GM19099 (cell line): ENCODE measurements around the gene CFAP20DC.

Experiments
- POLR2A ChIP-seq: IDR thresholded peaks from 3 replicates; pipeline ENCODE4 v1.6.1; 2011; ENCODE audit warnings: low read depth; ENCODE audit not compliant: insufficient read length; ENCODE audit errors: extremely low read depth

The CFAP20DC gene

DNA sequence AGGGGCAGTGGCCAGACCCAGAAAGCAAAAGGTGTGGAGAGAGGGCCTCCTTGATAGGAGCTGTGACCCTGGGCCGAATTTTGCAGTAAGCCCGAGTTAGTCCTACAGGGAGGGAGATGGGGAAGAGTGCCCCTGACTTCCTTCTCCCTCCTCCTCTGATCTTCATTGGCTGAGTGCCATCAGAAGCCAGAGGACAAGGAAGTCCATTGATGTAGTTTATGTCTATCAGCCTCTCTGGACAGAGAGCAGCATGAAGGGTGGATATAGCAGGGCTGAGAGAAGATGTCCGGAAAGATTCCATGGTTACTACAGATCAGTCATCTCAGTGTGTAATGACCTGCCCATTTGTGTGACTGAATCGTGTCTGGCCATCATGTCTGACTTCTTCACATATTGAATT is 280.8 kb downstream of the CFAP20DC start:
- no peak for TF ChIP-seq POLR2A

DNA sequence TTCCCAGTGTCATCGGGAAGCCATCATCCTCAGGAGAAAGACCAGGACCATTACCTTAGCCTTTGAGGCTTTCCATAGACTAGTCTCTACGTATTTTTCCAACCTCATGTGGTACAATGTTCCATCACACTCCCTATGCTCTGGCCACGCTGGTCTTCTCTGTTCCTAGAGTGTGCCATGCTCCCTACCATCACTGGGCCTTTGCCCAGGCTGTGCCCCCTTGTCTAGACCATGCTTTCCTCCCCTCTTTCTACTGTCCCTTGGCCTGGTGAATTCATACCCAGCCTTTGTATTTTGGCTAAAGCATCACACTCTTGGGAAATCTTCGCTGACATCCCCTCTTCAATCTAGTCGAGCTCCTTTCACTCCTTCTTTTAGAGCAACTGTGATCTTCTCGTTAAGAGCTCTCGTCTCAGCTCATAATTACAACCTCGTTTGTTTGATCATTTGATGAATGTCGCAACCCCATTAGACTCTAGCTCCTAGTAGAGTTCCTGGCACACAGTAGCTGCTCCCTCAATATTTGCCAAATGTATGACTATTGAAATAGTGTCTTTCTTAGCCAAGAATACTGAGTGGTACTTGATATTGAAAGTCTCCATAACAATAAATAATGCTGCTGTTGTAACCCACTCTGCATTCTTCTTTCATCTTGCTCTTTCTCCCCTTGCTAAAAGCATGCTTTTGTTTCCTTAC is 283.1 kb downstream of the CFAP20DC start:
- no peak for TF ChIP-seq POLR2A

DNA sequence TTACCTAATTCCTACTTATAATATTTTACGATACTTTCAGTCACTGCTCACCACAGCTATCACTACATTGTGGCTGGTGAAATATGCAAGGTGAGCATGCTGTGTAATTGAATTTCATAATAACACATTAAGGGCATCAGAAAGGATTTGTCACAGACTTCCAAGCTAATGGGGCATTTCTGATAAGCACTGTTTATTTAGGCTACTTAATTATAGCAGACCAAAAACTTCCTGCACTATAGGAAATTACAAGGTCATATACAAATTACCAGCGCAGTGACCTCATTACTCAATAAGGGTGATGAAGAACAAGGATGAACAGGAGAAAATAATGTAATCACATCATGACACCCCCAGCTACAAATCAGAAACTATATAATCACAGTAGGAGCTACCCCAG is 294.7 kb downstream of the CFAP20DC start:
- TF ChIP-seq POLR2A: no peak

DNA sequence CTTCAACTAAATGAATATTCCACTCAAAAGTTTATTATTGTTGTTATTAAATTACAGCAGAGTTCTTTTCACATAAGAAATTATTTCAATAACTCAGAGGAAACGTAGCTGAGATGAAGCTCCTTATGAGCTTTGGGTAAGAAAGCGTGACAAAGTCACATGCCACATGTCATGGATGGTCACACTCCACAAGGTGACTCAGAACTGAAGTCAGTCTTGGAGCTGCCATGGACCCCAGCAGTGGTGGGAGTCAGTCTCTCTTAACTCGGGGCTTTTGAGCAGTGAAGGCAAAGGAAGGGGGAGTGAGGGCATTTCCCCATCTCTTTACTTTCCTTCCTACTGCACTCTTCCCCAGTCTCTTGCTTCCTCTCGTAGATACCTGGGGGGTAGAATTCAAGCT is 295.8 kb downstream of the CFAP20DC start:
- TF ChIP-seq POLR2A: no peak

- no peak for TF ChIP-seq POLR2A
Measured at GRCh38 chr3:58751882-58752567, 297.8 kb downstream of the CFAP20DC start.

GRCh38 chr3:58751235-58751634 is 298.6 kb downstream of the CFAP20DC start:
- no peak for TF ChIP-seq POLR2A

- no peak for TF ChIP-seq POLR2A
Measured at GRCh38 chr3:58749948-58750347, 299.9 kb downstream of the CFAP20DC start.

- no peak for TF ChIP-seq POLR2A
Measured at GRCh38 chr3:58748024-58748423, 301.8 kb downstream of the CFAP20DC start.

GRCh38 chr3:58746758-58747157 is 303.1 kb downstream of the CFAP20DC start:
- TF ChIP-seq POLR2A: no peak

DNA sequence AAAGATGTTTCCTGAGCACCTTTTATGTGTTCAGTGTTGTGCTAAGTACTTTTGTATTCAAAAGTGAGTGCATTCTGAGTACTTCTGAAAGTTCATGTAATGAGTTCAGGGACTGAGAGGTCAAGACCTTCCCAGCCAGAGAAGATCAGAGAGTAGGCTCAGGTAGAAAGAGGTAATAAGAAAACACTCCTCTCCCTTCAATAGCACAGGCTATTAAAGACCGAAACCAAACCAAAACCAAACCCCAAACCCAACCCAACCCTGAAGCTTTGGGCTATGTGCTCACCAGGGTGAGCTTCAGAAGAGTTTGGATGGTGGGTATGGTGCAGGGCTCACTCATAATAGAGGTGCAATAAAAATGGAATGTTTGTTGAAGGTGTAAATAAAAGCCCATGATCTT is 306.5 kb downstream of the CFAP20DC start:
- no peak for TF ChIP-seq POLR2A

DNA sequence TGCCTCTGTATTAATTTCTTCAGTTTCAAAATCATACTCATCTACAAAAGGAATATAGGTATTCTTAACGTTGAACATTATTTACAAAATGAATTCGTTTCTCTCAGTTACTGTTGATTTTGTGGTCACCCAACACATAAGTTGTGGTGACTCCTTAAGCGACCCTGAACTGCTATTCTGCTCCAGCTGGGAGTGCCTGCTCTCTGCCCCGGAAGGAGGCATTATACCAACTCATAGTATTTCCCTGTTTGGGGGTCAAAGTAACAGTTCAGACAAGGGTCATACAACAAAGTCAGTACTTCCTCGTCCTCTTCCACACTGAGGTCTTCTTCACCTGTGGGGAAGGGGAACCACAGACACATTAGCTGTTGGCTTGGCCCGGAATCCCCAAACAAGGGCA is 307.6 kb downstream of the CFAP20DC start:
- no peak for TF ChIP-seq POLR2A

DNA sequence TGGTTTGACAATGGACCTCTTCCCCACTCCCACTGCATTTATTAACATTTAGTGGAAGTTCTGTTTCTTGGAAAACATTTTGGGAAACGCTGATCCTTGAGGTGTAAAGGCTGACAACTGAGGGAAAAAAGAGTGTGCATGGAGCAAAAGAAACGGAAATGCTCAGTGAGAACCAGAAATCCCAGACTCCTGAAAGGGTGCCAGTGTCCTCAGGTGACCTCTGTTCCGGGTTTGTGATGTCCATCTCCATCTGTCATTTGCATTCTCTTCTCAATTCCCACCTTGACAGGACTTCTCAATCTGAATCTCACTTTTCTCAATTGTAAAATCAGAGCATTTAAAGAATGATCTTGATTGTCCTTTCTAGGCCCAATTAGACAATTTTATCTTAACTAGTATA is 312.2 kb downstream of the CFAP20DC start:
- TF ChIP-seq POLR2A: no peak

DNA sequence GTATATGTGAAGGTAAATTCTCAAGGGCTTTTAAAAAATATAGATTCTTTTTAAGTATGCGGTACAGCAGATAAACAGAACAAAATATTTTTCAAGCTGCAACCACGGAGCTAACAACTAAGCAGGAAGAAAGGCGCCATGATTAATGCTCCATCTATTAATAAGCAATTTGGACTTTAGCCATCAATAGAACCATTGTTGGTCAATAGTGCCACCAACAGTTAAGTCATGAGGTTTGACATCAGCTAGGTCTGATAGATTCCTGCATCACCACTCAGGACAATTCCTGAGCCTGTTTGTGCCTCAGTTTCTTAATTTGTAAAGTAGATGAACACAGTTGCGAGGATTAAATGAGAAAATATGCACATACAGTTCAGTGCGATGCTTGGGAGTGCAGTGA is 318.2 kb downstream of the CFAP20DC start:
- TF ChIP-seq POLR2A: no peak

GRCh38 chr3:58728723-58729122 is 321.1 kb downstream of the CFAP20DC start:
- TF ChIP-seq POLR2A: no peak

DNA sequence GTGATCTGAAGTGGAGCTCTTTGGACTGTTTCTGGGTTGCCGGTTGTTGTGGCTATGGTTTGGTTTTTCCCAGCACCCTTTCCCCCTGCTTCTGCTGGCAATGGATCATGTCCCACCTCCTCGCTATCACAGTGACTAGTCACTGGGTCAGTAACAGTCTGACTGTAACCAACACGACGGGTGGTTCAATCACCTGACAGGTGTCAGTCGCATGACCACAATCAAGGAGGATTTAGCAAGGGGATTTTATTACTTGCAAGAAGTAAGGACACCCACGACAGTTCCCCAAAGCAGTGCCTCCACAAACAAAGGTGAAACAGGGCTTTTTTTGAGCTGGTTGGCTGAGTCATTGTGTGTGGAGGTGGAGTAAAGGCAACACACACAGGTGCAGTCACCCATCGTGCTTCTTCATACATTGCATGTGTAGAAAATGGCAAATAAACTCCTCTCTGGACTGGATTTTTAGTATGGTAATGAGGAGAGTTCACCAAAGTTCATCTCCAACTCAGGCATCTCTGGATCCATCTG is 324.4 kb downstream of the CFAP20DC start:
- no peak for TF ChIP-seq POLR2A

- TF ChIP-seq POLR2A: no peak
Measured at GRCh38 chr3:58724336-58724735, 325.5 kb downstream of the CFAP20DC start.

- TF ChIP-seq POLR2A: no peak
Measured at GRCh38 chr3:58723173-58723572, 326.7 kb downstream of the CFAP20DC start.

- no peak for TF ChIP-seq POLR2A
Measured at GRCh38 chr3:58722561-58722960, 327.3 kb downstream of the CFAP20DC start.
